AG04449 (cell line): ENCODE data around the gene DCX.
"Not testable (repeated sequence)": the region's sequence is repeated elsewhere in the genome, so short reads cannot be mapped to it uniquely, and the experiment has no call there.

ENCODE experiments used
- CTCF ChIA-PET: fragments of 350-600 bp; formaldehyde crosslinking; extraction: SDS; loops from one replicate; lab custom pipeline; 2021; ENCODE audit warnings: antibody characterized with exemption; lab: Yijun Ruan, JAX
- POLR2A ChIA-PET: fragments of 400-600, 350-600 bp; formaldehyde crosslinking; extraction: SDS; loops from one replicate; lab custom pipeline; 2020; ENCODE audit warnings: antibody characterized with exemption, inconsistent platforms; lab: Yijun Ruan, JAX
- DNase-seq: peaks from one replicate; pipeline ENCODE4 v3.0.0-alpha.2; 2010; ENCODE audit warnings: low read depth, low spot score
- H3K4me3 ChIP-seq: 2 replicates; pipeline ENCODE4 v1.5.1; 2011; ENCODE audit warnings: low read depth, mild to moderate bottlenecking, control low read depth, low read length
- TF ChIP-seq, protein P1 (sequence below): IDR thresholded peaks from one replicate; pipeline ENCODE4 v1.5.1; 2011; ENCODE audit warnings: mild to moderate bottlenecking, moderate library complexity, low read length, control low read depth, inconsistent platforms; ENCODE audit not compliant: insufficient read depth; ENCODE audit errors: missing control alignments

DCX gene

DNA sequence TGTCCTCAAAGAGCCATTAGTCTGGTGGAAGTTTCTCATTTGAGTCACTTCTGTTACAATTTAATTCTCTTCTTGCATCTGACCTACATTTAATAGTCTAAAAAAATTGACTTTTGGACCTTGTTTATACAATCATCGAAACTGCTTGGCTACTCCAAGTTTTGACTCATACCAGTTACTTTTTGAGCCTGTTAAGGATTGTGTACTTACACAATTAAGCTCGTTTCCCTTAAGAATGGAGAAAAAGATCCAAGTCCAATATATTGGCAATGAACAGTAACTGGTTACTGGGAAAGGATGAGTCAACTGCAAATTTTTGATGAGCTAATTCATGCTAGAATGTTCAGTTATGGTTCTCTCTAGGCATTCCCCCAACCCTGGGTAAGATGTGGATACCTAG, 58.2 kb downstream of the DCX start:
- TF ChIP-seq, protein P1, sequence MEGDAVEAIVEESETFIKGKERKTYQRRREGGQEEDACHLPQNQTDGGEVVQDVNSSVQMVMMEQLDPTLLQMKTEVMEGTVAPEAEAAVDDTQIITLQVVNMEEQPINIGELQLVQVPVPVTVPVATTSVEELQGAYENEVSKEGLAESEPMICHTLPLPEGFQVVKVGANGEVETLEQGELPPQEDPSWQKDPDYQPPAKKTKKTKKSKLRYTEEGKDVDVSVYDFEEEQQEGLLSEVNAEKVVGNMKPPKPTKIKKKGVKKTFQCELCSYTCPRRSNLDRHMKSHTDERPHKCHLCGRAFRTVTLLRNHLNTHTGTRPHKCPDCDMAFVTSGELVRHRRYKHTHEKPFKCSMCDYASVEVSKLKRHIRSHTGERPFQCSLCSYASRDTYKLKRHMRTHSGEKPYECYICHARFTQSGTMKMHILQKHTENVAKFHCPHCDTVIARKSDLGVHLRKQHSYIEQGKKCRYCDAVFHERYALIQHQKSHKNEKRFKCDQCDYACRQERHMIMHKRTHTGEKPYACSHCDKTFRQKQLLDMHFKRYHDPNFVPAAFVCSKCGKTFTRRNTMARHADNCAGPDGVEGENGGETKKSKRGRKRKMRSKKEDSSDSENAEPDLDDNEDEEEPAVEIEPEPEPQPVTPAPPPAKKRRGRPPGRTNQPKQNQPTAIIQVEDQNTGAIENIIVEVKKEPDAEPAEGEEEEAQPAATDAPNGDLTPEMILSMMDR, result no peak
- no peak overlapping the region for H3K4me3 ChIP-seq
- ChIA-PET POLR2A (no interaction called here), CTCF (no interaction called here)
- DNase-seq, result no peak

- POLR2A ChIA-PET, result no interaction called here
- TF ChIP-seq, protein P1, result no peak
- no peak for DNase-seq
- CTCF ChIA-PET, result no interaction called here
- no peak overlapping the region for H3K4me3 ChIP-seq
Observed at GRCh38 chrX:111352424-111352823, 59.6 kb downstream of the DCX start.

DNA sequence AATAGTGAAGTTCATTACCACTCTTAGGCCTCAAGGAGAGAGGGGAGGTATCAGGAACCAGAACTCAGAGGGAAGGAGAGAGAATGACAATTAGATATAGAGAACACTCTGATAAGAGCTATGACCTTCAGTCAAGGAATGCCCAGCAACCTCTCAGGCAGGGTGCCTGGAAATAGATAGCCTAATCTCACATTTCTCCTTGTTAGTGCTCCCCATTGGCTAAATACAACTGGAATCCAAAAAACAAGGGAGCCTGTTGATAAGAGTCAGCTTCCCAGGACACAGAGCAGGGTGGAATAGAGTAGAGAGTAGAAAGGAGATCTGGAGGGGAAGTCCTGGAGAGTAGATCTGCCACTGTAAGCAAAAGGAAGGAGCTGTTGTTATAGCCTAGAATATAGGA, 62.1 kb downstream of the DCX start:
- no peak for DNase-seq
- H3K4me3 ChIP-seq, result no peak overlapping the region
- CTCF ChIA-PET, result no interaction called here
- POLR2A ChIA-PET, result no interaction called here
- TF ChIP-seq, protein P1, result no peak

GRCh38 chrX:111349101-111349500, 62.9 kb downstream of the DCX start:
- DNase-seq, result no peak
- TF ChIP-seq, protein P1, result no peak
- POLR2A ChIA-PET, result no interaction called here
- H3K4me3 ChIP-seq, result no peak overlapping the region
- CTCF ChIA-PET, result no interaction called here

DNA sequence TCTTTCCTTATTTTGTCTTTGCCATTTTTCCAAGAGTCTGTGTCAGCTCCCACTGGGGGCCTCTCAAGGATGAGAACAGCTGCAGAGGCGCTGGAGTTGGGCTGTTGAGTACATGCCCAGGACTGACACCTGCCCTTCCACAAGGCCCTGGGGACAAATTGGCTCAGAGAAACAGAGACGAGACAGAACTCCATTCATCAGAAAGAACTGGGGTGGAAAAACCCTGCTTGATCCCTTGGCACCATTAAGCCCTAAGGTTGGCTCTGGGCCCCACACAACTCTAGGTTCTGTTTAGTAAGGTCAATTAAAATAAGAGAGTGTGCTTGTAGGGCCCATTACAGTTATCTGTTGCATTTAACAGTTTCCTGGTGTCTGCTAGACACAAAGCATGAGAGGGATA, 63.6 kb downstream of the DCX start:
- DNase-seq, result no peak
- TF ChIP-seq, protein P1, result no peak
- no peak overlapping the region for H3K4me3 ChIP-seq
- ChIA-PET POLR2A (no interaction called here), CTCF (no interaction called here)

DNA sequence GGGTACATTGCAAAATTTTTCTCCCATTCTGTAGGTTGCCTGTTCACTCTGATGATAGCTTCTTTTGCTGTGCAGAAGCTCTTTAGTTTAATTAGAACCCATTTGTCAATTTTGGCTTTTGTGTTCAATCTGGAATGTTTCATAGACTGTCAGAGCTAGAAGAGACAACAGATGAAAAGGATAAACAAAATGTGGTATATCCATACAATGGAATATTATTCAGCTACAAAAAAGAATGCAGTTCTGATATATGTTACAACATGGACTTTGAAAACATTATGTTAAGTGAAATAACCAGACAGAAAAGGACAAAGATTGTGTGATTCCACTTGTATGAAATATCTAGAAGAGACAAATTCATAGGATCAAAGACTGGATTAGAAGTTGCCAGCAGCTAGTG, 65.8 kb downstream of the DCX start:
- CTCF ChIA-PET, DNase-seq, H3K4me3 ChIP-seq, POLR2A ChIA-PET: not testable (repeated sequence)

DNA sequence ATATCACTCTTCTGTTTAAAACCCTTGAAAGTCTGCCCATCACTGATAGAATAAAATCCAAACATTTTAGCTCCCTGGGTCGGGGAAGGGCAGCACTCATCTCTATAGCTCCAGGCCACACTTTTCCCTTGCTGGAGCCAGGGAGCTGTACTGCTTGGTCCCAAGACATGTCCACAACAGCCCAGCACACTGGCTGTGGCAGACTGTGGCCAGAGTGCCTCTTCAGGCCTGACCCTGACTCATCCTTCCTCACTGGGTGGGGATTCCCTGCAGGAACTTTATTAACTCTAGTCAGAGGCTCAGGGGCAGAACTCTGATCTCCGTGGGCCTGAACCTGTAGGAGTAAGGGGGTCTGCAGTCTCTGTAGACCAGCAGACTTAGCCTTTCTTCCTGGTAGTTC, 71.9 kb downstream of the DCX start:
- POLR2A ChIA-PET, result no interaction called here
- H3K4me3 ChIP-seq, result no peak overlapping the region
- CTCF ChIA-PET, result no interaction called here
- no peak for DNase-seq
- TF ChIP-seq, protein P1, result no peak
